ENCODE measurements around the gene NCEH1.

DNA sequence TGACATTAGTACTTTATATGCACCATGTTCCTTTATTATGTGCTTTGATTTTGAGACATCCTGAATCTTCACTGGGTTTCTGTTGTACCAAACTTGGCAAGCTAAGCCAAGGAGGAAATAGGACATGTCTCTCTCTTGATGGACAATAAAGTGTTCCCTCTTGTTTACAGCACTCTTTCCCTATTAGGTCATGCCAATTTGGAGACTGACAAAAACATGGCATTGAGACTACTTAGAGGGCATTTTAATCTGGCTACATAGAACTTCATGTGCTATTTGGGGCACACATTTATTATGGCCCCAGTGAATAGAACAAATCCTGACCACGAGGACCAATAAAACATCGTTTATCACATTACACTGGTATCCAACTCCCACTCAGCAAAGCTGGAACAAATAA is 102.3 kb downstream of the NCEH1 start:
- TF ChIP-seq, protein P1, sequence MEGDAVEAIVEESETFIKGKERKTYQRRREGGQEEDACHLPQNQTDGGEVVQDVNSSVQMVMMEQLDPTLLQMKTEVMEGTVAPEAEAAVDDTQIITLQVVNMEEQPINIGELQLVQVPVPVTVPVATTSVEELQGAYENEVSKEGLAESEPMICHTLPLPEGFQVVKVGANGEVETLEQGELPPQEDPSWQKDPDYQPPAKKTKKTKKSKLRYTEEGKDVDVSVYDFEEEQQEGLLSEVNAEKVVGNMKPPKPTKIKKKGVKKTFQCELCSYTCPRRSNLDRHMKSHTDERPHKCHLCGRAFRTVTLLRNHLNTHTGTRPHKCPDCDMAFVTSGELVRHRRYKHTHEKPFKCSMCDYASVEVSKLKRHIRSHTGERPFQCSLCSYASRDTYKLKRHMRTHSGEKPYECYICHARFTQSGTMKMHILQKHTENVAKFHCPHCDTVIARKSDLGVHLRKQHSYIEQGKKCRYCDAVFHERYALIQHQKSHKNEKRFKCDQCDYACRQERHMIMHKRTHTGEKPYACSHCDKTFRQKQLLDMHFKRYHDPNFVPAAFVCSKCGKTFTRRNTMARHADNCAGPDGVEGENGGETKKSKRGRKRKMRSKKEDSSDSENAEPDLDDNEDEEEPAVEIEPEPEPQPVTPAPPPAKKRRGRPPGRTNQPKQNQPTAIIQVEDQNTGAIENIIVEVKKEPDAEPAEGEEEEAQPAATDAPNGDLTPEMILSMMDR (IDR thresholded peaks at IDR 0.05; ENCODE audit: low read depth, low read length), result no peak
- no peak for TF ChIP-seq POLR2A (IDR thresholded peaks at IDR 0.05; ENCODE audit: extremely low read depth, insufficient read length)
- TF ChIP-seq MYC (IDR thresholded peaks at IDR 0.05; ENCODE audit: low read depth, low read length), result no peak
- TF ChIP-seq, protein P2, sequence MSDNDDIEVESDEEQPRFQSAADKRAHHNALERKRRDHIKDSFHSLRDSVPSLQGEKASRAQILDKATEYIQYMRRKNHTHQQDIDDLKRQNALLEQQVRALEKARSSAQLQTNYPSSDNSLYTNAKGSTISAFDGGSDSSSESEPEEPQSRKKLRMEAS (IDR thresholded peaks at IDR 0.05; ENCODE audit: low read depth, low read length), result no peak
